ENCODE results near the gene HECW1.

GRCh38 chr7:43108255-43109011, 4.0 kb upstream of the HECW1 start:
- TF ChIP-seq, protein P1, sequence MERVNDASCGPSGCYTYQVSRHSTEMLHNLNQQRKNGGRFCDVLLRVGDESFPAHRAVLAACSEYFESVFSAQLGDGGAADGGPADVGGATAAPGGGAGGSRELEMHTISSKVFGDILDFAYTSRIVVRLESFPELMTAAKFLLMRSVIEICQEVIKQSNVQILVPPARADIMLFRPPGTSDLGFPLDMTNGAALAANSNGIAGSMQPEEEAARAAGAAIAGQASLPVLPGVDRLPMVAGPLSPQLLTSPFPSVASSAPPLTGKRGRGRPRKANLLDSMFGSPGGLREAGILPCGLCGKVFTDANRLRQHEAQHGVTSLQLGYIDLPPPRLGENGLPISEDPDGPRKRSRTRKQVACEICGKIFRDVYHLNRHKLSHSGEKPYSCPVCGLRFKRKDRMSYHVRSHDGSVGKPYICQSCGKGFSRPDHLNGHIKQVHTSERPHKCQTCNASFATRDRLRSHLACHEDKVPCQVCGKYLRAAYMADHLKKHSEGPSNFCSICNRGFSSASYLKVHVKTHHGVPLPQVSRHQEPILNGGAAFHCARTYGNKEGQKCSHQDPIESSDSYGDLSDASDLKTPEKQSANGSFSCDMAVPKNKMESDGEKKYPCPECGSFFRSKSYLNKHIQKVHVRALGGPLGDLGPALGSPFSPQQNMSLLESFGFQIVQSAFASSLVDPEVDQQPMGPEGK (CRISPR knock-in tag; IDR thresholded peaks at IDR 0.05; ENCODE audit: borderline replicate concordance), result no peak
- TF ChIP-seq BACH2 (CRISPR knock-in tag; IDR thresholded peaks at IDR 0.05; ENCODE audit: borderline replicate concordance) (no peak), TOX (CRISPR knock-in tag; IDR thresholded peaks at IDR 0.05; ENCODE audit: borderline replicate concordance) (no peak), ZFP3 (CRISPR knock-in tag; IDR thresholded peaks at IDR 0.05) (no peak), ARNTL (CRISPR knock-in tag; IDR thresholded peaks at IDR 0.05; ENCODE audit: borderline replicate concordance, low read depth) (no peak), TSHZ2 (CRISPR knock-in tag; IDR thresholded peaks at IDR 0.05) (no peak), CSDC2 (CRISPR knock-in tag; IDR thresholded peaks at IDR 0.05) (no peak), ZNF70 (CRISPR knock-in tag; IDR thresholded peaks at IDR 0.05) (no peak), ZFP30 (CRISPR knock-in tag; IDR thresholded peaks at IDR 0.05) (no peak), PPARA (CRISPR knock-in tag; IDR thresholded peaks at IDR 0.05; ENCODE audit: borderline replicate concordance) (no peak)
- TF ChIP-seq, protein P2, sequence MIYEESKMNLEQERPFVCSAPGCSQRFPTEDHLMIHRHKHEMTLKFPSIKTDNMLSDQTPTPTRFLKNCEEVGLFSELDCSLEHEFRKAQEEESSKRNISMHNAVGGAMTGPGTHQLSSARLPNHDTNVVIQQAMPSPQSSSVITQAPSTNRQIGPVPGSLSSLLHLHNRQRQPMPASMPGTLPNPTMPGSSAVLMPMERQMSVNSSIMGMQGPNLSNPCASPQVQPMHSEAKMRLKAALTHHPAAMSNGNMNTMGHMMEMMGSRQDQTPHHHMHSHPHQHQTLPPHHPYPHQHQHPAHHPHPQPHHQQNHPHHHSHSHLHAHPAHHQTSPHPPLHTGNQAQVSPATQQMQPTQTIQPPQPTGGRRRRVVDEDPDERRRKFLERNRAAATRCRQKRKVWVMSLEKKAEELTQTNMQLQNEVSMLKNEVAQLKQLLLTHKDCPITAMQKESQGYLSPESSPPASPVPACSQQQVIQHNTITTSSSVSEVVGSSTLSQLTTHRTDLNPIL (CRISPR knock-in tag; IDR thresholded peaks at IDR 0.05; ENCODE audit: low read depth), result no peak

Data from SK-N-SH treated with all-trans-retinoic acid at 6 μM for 48 hours (cell line).